ENCODE results near the gene RNH1. TPM values are rescaled to one million over a fixed set of nuclear protein-coding genes. Genes with fewer than 3 reads are reported as not detected.

Gene RNH1
- total RNA-seq, 1 experiment from 2014 or later = 240 TPM

Other genes starting within 250 kb of the RNH1 start
- not detected in 2 replicates for gene NLRP6, start 228.8 kb downstream of the RNH1 start, total RNA-seq (2014; rRNA removed; shearing (Covaris generic))
- gene PGGHG, start 218.1 kb downstream of the RNH1 start, total RNA-seq (2014; rRNA removed; shearing (Covaris generic)) = 7.0 and 8.0 TPM in 2 replicates
- gene IFITM5, start 207.7 kb downstream of the RNH1 start, total RNA-seq (2014; rRNA removed; shearing (Covaris generic)) = not detected in 2 replicates
- gene IFITM2, start 199.4 kb downstream of the RNH1 start, total RNA-seq (2014; rRNA removed; shearing (Covaris generic)) = 38.4 and 96.0 TPM in 2 replicates
- gene IFITM1, start 193.2 kb downstream of the RNH1 start, total RNA-seq (2014; rRNA removed; shearing (Covaris generic)) = 4.6 and 5.4 TPM in 2 replicates
- 67.9 and 180 TPM in 2 replicates for gene IFITM3, start 186.4 kb downstream of the RNH1 start, total RNA-seq (2014; rRNA removed; shearing (Covaris generic))
- gene B4GALNT4, start 137.7 kb downstream of the RNH1 start, total RNA-seq (2014; rRNA removed; shearing (Covaris generic)) = 3.0 and 8.1 TPM in 2 replicates
- 12.0 and 13.1 TPM in 2 replicates for gene PKP3, start 113.0 kb downstream of the RNH1 start, total RNA-seq (2014; rRNA removed; shearing (Covaris generic))
- 17.1 and 20.9 TPM in 2 replicates for gene SIGIRR, start 92.2 kb downstream of the RNH1 start, total RNA-seq (2014; rRNA removed; shearing (Covaris generic))
- not detected in 2 replicates for gene ANO9, start 65.2 kb downstream of the RNH1 start, total RNA-seq (2014; rRNA removed; shearing (Covaris generic))
- 24.7 and 29.7 TPM in 2 replicates for gene PTDSS2, start 57.0 kb downstream of the RNH1 start, total RNA-seq (2014; rRNA removed; shearing (Covaris generic))
- gene HRAS, start 28.3 kb upstream of the RNH1 start, total RNA-seq (2014; rRNA removed; shearing (Covaris generic)) = 89.6 and 93.9 TPM in 2 replicates
- not detected in 2 replicates for gene LRRC56, start 30.3 kb upstream of the RNH1 start, total RNA-seq (2014; rRNA removed; shearing (Covaris generic))
- 0.08 TPM in 1 of 2 replicates, not detected in the other for gene LMNTD2, start 53.5 kb upstream of the RNH1 start, total RNA-seq (2014; rRNA removed; shearing (Covaris generic))
- 17.5 and 18.8 TPM in 2 replicates for gene RASSF7, start 53.7 kb upstream of the RNH1 start, total RNA-seq (2014; rRNA removed; shearing (Covaris generic))
- gene PHRF1, start 69.2 kb upstream of the RNH1 start, total RNA-seq (2014; rRNA removed; shearing (Covaris generic)) = 37.0 and 40.5 TPM in 2 replicates
- gene IRF7, start 108.7 kb upstream of the RNH1 start, total RNA-seq (2014; rRNA removed; shearing (Covaris generic)) = not detected in 2 replicates
- not detected in 2 replicates for gene CDHR5, start 117.7 kb upstream of the RNH1 start, total RNA-seq (2014; rRNA removed; shearing (Covaris generic))
- not detected in 2 replicates for gene SCT, start 119.9 kb upstream of the RNH1 start, total RNA-seq (2014; rRNA removed; shearing (Covaris generic))
- 0.31 and 0.50 TPM in 2 replicates for gene DRD4, start 130.0 kb upstream of the RNH1 start, total RNA-seq (2014; rRNA removed; shearing (Covaris generic))
- 64.5 and 75.0 TPM in 2 replicates for gene DEAF1, start 188.0 kb upstream of the RNH1 start, total RNA-seq (2014; rRNA removed; shearing (Covaris generic))
- gene TMEM80, start 188.6 kb upstream of the RNH1 start, total RNA-seq (2014; rRNA removed; shearing (Covaris generic)) = 23.6 and 27.9 TPM in 2 replicates
- gene EPS8L2, start 199.0 kb upstream of the RNH1 start, total RNA-seq (2014; rRNA removed; shearing (Covaris generic)) = 38.3 and 42.6 TPM in 2 replicates
- 235 and 266 TPM in 2 replicates for gene TALDO1, start 240.2 kb upstream of the RNH1 start, total RNA-seq (2014; rRNA removed; shearing (Covaris generic))